ENCODE data around the gene CD8A. TPM values are rescaled to one million over a fixed set of nuclear protein-coding genes. Genes with fewer than 3 reads are reported as not detected.
A peak's percentile ranks its signal among the peaks of the same experiment; 100 is the strongest.

The CD8A gene
- total and polyA plus RNA-seq, 2 donors (not counting 1 experiment from before 2014, with no cell fraction given): not detected

DNA sequence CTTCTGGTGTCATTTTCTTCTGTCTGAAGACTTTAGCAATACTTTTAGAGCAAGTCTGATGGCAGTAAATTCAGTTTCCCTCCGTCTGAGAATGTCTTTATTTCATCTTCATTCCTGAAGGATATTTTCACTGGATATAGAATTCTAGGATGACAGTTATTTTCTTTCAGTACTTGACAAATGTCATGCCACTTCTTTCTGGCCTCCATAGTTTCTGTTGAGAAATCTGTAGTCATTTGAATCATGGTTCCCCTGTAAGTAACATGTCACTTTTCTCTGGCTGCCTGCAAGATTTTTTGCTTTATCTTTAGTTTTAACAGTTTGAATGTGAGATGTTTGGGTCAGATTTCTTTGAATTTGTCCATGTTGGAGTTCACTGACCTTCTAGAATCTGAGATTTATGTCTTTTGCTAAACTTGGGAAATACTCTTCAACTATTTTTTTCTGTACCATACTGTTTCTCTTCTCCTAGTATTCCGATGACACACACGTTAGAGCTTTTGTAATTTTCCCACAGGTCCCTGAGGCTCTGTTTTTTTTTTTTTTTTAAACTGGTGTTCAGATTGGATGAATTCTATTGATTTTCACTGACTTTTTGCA lies 40.4 kb downstream of the CD8A start:
- Histone ChIP-seq H3K36me3 (ENCODE audit: control insufficient read depth, insufficient read depth, low read length) (no peaks in the 10 kb centered on the region), H3K9me3 (ENCODE audit: control insufficient read depth, insufficient read depth, low read depth, low read length) (no peaks in the 10 kb centered on the region), H2AFZ (ENCODE audit: low read length) (no peak overlapping the region), H4K20me1 (ENCODE audit: control insufficient read depth, extremely low read depth, insufficient read depth, low read length) (no peaks in the 10 kb centered on the region), H3K4me2 (ENCODE audit: extremely low read depth, insufficient read depth, low read length) (no peak overlapping the region), H3K4me3 (replicated peaks in 1 of 4; ENCODE audit: control extremely low read depth in 1 of 4, insufficient read depth in 1 of 4, low read depth in 3 of 4, low read length in 4 of 4) (no peak overlapping the region), H3K27ac (ENCODE audit: insufficient read depth, low read length) (no peak overlapping the region), H3K79me2 (ENCODE audit: control insufficient read depth, insufficient read depth, low read length) (no peaks in the 10 kb centered on the region), H3K9ac (ENCODE audit: insufficient read depth, low read length) (no peak overlapping the region), H3K4me1 (ENCODE audit: control insufficient read depth, extremely low read depth, insufficient read depth, low read length) (no peaks in the 10 kb centered on the region), H3K27me3 (ENCODE audit: control insufficient read depth, insufficient read depth, low read length) (no peaks in the 10 kb centered on the region)
- peak; percentile 11 to 23 for DNase-seq (ENCODE audit: low read depth in 2 of 2)
- TF ChIP-seq CTCF (conservative IDR thresholded peaks at IDR 0.05 in 1 of 2, IDR thresholded peaks at IDR 0.05 in 1 of 2; ENCODE audit: low read depth in 1 of 2, low read length in 2 of 2) (no peak), EZH2 (IDR thresholded peaks at IDR 0.05; ENCODE audit: low read length, missing control alignments) (no peak)

DNA sequence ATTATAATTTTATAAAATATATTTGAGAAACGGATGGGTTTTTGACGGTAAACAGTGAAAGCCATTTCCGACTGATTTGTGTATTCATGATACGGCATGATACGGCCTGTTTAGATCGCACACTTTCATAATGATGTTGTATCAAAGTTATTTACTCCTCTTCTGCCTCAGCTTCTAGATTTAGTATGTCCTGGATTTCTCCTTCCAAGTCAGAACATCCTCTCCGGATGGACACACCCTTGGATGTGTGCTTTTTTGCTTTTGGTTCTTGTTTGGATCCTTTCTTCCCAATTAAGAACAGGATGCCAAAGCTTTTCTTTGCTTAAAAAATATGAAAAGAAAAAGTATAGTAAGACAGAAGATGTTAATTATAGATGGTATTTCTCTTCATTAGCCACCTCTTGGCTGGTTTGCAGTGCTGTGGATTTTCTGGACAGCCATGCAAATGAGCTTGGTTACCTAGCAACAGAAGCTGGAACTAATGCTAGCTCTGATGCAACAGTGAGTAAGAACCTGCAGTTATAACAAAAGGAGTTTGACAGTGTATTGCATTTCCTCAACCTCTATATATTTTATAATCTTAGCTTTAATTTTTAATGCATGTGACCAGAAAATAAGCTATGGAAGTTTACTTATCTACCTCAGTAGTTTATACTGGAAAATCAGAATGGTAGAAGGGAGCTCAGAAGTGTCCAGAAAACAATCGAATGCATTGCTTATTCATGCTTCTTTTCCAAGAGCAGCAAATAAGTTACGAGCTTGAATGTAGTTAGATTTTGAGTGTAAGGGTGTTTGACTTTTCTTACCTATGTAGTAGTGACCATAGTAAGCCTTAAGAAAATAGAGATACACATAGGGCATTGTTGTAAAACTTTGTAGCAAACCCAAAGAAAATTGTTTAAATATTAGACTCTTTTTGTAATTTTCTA lies 42.7 kb downstream of the CD8A start:
- Histone ChIP-seq H3K9me3 (ENCODE audit: control insufficient read depth, insufficient read depth, low read depth, low read length) (no peaks in the 10 kb centered on the region), H3K36me3 (ENCODE audit: control insufficient read depth, insufficient read depth, low read length) (no peaks in the 10 kb centered on the region), H3K4me2 (ENCODE audit: extremely low read depth, insufficient read depth, low read length) (no peak overlapping the region), H2AFZ (ENCODE audit: low read length) (no peak overlapping the region), H3K4me3 (replicated peaks in 1 of 4; ENCODE audit: control extremely low read depth in 1 of 4, insufficient read depth in 1 of 4, low read depth in 3 of 4, low read length in 4 of 4) (no peak overlapping the region), H3K27me3 (ENCODE audit: control insufficient read depth, insufficient read depth, low read length) (no peaks in the 10 kb centered on the region), H3K4me1 (ENCODE audit: control insufficient read depth, extremely low read depth, insufficient read depth, low read length) (no peaks in the 10 kb centered on the region), H3K9ac (ENCODE audit: insufficient read depth, low read length) (no peak overlapping the region), H3K79me2 (ENCODE audit: control insufficient read depth, insufficient read depth, low read length) (no peaks in the 10 kb centered on the region), H3K27ac (ENCODE audit: insufficient read depth, low read length) (no peak overlapping the region), H4K20me1 (ENCODE audit: control insufficient read depth, extremely low read depth, insufficient read depth, low read length) (no peaks in the 10 kb centered on the region)
- no peak for TF ChIP-seq CTCF (conservative IDR thresholded peaks at IDR 0.05 in 1 of 2, IDR thresholded peaks at IDR 0.05 in 1 of 2; ENCODE audit: low read depth in 1 of 2, low read length in 2 of 2)
- TF ChIP-seq EZH2 (IDR thresholded peaks at IDR 0.05; ENCODE audit: low read length, missing control alignments): no peak
- peak; percentile 85 to 94 for DNase-seq (ENCODE audit: low read depth in 2 of 2)

DNA sequence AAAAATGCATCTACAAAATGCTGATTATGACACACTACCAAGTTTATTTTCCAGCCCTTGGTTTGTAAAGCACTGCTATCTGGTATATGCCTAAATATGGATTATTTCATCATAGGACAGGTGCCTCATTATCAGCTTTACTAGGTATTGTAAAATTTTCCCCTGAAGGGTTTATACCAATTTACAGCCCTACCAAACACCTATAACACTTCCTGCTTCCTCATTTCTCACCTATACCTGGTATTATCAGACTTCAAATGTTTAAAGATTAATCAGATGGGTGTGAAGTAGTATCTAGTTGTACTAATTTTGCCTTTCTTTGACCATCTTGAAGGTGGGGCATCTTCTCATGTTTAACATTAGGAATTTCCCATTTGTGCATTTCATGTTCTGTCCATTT lies 43.8 kb downstream of the CD8A start:
- DNase-seq (ENCODE audit: low read depth in 2 of 2): no peak
- H3K4me1 ChIP-seq (ENCODE audit: control insufficient read depth, extremely low read depth, insufficient read depth, low read length): no peaks in the 10 kb centered on the region
- no peak overlapping the region for H2AFZ ChIP-seq (ENCODE audit: low read length)
- no peaks in the 10 kb centered on the region for H3K79me2 ChIP-seq (ENCODE audit: control insufficient read depth, insufficient read depth, low read length)
- H4K20me1 ChIP-seq (ENCODE audit: control insufficient read depth, extremely low read depth, insufficient read depth, low read length): no peaks in the 10 kb centered on the region
- H3K27me3 ChIP-seq (ENCODE audit: control insufficient read depth, insufficient read depth, low read length): no peaks in the 10 kb centered on the region
- no peak for TF ChIP-seq CTCF (conservative IDR thresholded peaks at IDR 0.05 in 1 of 2, IDR thresholded peaks at IDR 0.05 in 1 of 2; ENCODE audit: low read depth in 1 of 2, low read length in 2 of 2)
- no peak for TF ChIP-seq EZH2 (IDR thresholded peaks at IDR 0.05; ENCODE audit: low read length, missing control alignments)
- H3K9me3 ChIP-seq (ENCODE audit: control insufficient read depth, insufficient read depth, low read depth, low read length): no peaks in the 10 kb centered on the region
- H3K4me2 ChIP-seq (ENCODE audit: extremely low read depth, insufficient read depth, low read length): no peak overlapping the region
- no peaks in the 10 kb centered on the region for H3K36me3 ChIP-seq (ENCODE audit: control insufficient read depth, insufficient read depth, low read length)
- no peak overlapping the region for H3K4me3 ChIP-seq (replicated peaks in 1 of 4; ENCODE audit: control extremely low read depth in 1 of 4, insufficient read depth in 1 of 4, low read depth in 3 of 4, low read length in 4 of 4)
- H3K27ac ChIP-seq (ENCODE audit: insufficient read depth, low read length): no peak overlapping the region
- H3K9ac ChIP-seq (ENCODE audit: insufficient read depth, low read length): no peak overlapping the region
